SK-N-SH treated with all-trans-retinoic acid at 6 μM for 48 hours (cell line): ENCODE measurements around the gene PM20D1.

Experiments used
- ARNTL ChIP-seq: fragments of 450-650 bp; formaldehyde crosslinking; IDR thresholded peaks from 2 replicates; pipeline ENCODE4 v1.5.0; 2020; ENCODE audit warnings: low read depth, mild to moderate bottlenecking, moderate library complexity, borderline replicate concordance
- CREB5 ChIP-seq: fragments of 250-450 bp; sonication (Bioruptor Pico); IDR thresholded peaks from 2 replicates; pipeline ENCODE4 v1.5.1; 2020; ENCODE audit warnings: low read depth, mild to moderate bottlenecking, moderate library complexity
- ISL1 ChIP-seq: fragments of 250-450 bp; sonication (Bioruptor Pico); IDR thresholded peaks from 2 replicates; pipeline ENCODE4 v2.1.2; 2022; ENCODE audit warnings: mild to moderate bottlenecking, moderate library complexity
- POU6F1 ChIP-seq: fragments of 250-450 bp; sonication (Bioruptor Pico); IDR thresholded peaks from 2 replicates; pipeline ENCODE4 v1.8.0; 2021; ENCODE audit warnings: low read depth, mild to moderate bottlenecking, moderate library complexity, borderline replicate concordance
- RARB ChIP-seq: fragments of 250-450 bp; sonication (Bioruptor Pico); IDR thresholded peaks from 2 replicates; pipeline ENCODE4 v1.8.0; 2021; ENCODE audit warnings: mild to moderate bottlenecking, moderate library complexity
- TCF4 ChIP-seq: fragments of 250-450 bp; sonication (Bioruptor Pico); IDR thresholded peaks from 2 replicates; pipeline ENCODE4 v1.8.0; 2021; ENCODE audit warnings: mild to moderate bottlenecking, moderate library complexity, borderline replicate concordance
- ZFP30 ChIP-seq: fragments of 450-650 bp; formaldehyde crosslinking; IDR thresholded peaks from 2 replicates; pipeline ENCODE4 v1.5.0; 2022; ENCODE audit warnings: mild to moderate bottlenecking, moderate library complexity
- ZNF565 ChIP-seq: fragments of 450-650 bp; formaldehyde crosslinking; conservative IDR thresholded peaks from 2 replicates; pipeline ENCODE4 v1.5.0; 2020; ENCODE audit warnings: low read depth, mild to moderate bottlenecking, moderate library complexity
- TF ChIP-seq, protein P1 (sequence below): fragments of 250-450 bp; sonication (Bioruptor Pico); IDR thresholded peaks from 2 replicates; pipeline ENCODE4 v1.5.1; 2021; ENCODE audit warnings: mild to moderate bottlenecking, moderate library complexity

- TF ChIP-seq TCF4: no peak
- no peak for TF ChIP-seq CREB5
- TF ChIP-seq RARB (CRISPR knock-in tag): no peak
- no peak for TF ChIP-seq ZNF565 (CRISPR knock-in tag)
- TF ChIP-seq ARNTL (CRISPR knock-in tag): no peak
- no peak for TF ChIP-seq POU6F1 (CRISPR knock-in tag)
- TF ChIP-seq, protein P1, sequence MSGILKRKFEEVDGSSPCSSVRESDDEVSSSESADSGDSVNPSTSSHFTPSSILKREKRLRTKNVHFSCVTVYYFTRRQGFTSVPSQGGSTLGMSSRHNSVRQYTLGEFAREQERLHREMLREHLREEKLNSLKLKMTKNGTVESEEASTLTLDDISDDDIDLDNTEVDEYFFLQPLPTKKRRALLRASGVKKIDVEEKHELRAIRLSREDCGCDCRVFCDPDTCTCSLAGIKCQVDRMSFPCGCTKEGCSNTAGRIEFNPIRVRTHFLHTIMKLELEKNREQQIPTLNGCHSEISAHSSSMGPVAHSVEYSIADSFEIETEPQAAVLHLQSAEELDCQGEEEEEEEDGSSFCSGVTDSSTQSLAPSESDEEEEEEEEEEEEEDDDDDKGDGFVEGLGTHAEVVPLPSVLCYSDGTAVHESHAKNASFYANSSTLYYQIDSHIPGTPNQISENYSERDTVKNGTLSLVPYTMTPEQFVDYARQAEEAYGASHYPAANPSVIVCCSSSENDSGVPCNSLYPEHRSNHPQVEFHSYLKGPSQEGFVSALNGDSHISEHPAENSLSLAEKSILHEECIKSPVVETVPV: no peak
- TF ChIP-seq ZFP30 (CRISPR knock-in tag): no peak
- no peak for TF ChIP-seq ISL1 (CRISPR knock-in tag)
Measured at GRCh38 chr1:205783433-205783795, 66.5 kb downstream of the PM20D1 start.
